ENCODE results near the gene PPIH.
A peak's percentile ranks its signal among the peaks of the same experiment; 100 is the strongest.
"Not testable (repeated sequence)": the region's sequence is repeated elsewhere in the genome, so short reads cannot be mapped to it uniquely, and the experiment has no call there.

PPIH gene

GRCh38 chr1:42682739-42683531, 24.7 kb downstream of the PPIH start:
- DNase-seq: peak; percentile 69 to 74

- DNase-seq: no peak
These were observed 25.9 kb downstream of the PPIH start for GRCh38 chr1:42684139-42684538.

- no peak for DNase-seq
These were observed 28.2 kb downstream of the PPIH start for GRCh38 chr1:42686418-42686817.

- no peak for DNase-seq
These were observed 31.7 kb downstream of the PPIH start for GRCh38 chr1:42689912-42690311.

DNA sequence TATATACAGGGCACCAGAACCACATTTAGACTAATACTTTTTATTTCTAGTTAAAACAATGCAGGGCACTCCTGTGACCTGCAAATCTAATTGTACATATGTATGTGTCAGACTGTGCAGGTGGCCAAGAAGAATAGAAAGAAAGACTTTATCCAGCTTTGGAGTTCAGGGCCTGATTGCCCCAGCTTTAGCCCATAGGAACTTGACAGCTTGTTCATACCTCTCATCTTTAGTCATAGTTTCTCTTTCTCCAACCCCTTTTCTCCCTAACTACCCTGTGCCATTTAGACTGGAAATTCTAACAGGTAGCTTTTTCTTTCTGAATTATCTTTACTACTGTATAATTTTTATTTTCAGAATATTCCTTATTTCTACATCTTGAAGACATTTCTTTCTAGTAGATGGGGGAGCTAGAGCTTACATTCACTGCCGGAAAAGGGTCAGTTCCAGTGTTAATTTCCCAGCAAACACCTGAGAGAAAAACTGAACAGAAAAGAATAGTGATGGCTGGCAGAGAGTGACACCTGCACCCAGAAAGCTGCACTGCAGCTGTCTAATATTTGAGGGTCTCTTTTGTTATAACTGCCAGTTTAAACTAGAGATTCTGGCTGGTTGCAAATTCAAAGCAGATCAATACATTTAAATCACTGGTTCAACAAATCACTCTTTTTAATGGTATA, 32.4 kb downstream of the PPIH start:
- no peak for DNase-seq

GRCh38 chr1:42691157-42691498, 32.9 kb downstream of the PPIH start:
- no peak for DNase-seq

GRCh38 chr1:42692461-42692860, 34.2 kb downstream of the PPIH start:
- no peak for DNase-seq

DNA sequence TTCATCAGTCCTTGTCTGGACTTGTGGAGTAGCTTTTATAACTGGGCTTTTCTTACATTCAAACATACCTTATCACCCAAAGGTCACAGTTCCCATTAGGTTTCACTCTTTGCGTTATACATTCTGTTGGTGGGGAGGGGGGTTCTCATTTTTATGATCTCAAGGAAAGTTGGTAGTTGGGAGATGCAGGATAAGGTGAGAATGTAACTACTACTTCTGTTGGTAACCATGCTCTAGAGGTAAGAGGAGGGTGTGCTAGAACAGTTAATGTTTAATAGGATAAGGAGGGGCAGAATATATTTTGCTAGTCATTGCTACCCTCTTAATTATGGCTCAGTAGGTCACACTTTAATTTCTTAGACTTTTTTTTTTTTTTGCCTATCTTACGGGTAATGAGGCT, 34.7 kb downstream of the PPIH start:
- no peak for DNase-seq

- DNase-seq: no peak
These were observed 40.0 kb downstream of the PPIH start for GRCh38 chr1:42698081-42698813.

- no peak for DNase-seq
These were observed 41.8 kb downstream of the PPIH start for GRCh38 chr1:42700006-42700405.

DNA sequence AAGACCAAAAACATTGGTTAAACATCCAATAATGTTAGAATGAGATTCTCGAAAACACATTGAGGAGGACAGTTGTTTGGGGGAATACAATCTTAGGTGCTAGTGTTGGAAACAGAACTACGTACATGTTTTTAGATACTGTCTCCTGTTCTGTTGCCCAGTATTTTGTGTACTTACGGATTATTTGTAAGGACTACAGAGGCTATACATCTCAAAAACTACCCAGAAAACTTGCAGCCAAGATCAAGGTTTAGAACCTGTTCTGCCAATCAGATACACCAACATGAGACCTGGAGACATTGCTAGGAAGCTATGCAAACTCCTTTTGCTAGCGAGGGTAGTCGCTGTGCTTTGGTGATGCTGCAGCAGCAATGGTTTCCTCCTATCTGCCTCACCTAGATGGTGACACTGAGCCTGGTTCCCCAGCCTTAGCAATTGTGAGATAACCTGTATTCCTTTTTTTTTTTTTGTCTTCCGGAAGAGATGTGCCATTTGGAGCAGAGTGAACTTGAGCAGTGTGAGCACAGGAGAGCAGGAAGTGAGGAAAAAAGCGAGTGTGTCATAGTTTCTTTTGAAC, 45.8 kb downstream of the PPIH start:
- DNase-seq: no peak

DNA sequence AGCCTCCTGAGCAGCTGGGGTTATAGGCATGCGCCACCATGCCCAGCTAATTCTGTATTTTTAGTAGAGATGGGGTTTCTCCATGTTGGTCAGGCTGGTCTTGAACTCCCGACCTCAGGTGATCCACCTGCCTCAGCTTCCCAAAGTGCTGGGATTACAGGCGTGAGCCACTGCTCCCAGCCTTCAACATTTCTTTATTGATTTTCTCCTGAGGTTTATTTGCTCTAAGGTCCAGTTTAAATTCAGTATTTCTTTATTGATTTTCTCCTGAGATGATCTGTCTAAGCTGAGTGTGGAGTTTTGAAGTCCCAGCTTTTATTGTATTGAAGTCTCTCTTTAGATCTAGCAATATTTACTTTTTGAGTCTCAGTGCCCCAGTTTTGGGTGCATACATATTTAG, 54.6 kb downstream of the PPIH start:
- DNase-seq: not testable (repeated sequence)

DNA sequence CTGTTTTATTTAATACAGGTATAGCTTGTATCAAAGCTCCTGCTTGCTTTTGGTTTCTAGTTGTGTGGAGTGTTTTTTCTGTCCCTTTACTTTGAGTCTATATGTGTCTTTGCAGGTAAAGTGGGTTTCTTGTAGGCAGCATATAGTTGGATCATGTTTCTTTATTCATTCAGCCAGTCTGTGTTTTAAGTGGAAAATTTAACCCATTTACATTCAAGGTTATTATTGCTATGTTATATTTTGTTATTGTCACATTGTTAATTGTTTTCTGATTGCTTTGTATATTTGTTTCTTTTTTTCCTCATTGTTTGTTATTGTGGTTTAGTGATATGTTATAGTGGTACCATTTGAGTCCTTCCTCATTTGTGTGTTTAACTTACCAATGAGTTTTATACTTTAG, 55.1 kb downstream of the PPIH start:
- DNase-seq: no peak

DNA sequence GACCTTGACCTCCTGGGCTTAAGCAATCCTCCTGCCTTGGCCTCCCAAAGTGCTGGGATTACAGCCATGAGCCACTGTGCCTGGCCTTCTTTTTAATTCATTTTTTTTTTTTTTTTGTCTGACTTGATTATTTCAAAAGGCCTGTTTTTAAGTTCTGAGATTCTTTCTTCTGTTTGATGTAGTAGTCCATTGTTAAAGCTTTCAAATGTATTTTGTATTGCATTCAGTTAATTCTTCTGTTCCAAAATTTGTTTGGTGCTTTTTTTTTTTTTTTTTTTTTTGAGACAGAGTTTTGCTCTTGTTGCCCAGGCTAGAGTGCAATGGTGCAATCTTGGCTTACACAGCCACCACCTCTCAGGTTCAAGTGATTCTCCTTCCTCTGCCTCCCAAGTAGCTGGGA, 56.2 kb downstream of the PPIH start:
- DNase-seq: not testable (repeated sequence)

- DNase-seq: no peak
These were observed 62.6 kb downstream of the PPIH start for GRCh38 chr1:42720868-42721267.

- DNase-seq: no peak
These were observed 63.7 kb downstream of the PPIH start for GRCh38 chr1:42721926-42722325.

DNA sequence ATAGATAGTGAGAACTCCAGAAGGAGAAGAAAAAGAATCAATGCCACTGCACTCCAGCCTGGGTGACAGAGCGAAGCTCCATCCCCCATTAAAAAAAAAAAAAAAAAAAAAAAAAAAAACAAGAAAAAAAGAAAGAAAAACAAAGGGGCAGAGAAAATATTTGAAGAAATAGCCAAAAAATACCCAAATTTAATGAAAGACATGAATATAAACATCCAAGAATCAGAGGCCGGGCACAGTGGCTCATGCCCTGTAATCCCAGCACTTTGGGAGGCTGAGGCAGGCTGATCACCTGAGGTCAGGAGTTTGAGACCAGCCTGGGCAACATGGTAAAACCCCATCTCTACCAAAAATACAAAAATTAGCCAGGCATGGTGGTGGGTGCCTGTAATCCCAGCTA, 64.2 kb downstream of the PPIH start:
- not testable (repeated sequence) for DNase-seq

DNA sequence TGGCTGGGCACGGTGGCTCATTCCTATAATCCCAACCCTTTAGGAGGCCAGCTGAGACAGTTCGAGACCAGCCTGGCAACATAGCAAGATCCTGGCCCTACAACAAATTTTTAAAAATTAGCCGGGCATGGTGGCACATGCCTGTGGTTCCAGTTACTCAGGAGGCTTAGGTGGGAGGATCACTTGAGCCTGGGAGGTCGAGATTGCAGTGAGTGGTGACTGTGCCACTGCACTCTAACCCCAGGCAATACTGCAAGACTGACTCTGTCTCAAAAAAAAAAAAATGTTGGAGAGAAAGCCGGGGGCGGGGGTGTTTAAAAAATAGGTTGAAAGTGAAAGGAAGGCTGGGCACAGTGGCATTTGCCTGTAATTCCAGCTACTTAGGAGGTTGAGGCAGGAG, 65.3 kb downstream of the PPIH start:
- DNase-seq: peak in 1 of 2 experiments; percentile 14

GRCh38 chr1:42725820-42726219, 67.6 kb downstream of the PPIH start:
- not testable (repeated sequence) for DNase-seq
